ENCODE measurements around the gene SCGB1A1.

The SCGB1A1 gene

DNA sequence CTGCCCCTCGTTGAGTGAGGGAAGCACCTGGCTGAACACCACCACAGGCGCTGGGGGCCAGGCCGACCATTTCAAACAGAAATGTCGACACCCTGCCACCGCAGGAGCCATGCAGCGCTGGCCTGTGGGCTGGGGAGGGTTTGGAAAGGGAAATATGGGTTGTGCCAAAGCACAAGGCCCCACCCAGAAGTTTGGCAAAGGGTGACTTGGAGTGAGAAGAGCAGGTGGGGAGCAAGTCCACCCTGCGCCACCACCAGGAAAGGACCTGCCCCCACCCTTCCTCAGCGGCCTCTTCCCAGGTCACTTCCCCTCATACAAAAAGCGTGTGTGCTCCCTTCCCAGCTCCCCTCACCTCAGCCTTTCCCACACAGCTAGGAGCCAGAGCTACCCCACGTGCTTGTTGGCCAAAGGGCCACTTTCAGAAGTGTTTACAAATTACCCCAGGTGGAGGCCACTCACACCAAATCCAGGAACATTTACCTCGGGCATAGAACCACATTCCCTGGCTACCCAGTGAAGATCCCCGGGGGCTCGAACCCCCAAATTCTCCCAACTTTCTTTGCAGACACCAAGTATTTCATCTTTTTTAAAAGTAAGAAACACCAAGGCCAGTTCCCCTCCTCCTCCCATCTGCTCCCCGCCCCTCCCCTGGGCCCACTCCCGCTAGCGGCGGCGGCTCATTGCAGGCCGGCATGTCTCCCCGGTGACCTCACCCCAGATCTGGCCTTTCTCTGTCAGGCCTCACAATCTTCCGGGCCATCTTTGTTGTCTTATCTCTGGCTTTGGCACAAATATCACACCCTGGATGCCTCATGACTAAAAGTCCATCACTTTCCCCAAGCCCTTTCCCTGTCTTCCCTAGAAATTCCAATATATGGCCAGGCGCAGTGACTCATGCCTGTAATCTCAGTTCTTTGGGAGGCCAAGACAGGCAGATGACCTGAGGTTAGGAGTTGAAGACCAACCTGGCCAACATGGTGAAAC is 20.5 kb upstream of the SCGB1A1 start:
- no peak for DNase-seq

DNA sequence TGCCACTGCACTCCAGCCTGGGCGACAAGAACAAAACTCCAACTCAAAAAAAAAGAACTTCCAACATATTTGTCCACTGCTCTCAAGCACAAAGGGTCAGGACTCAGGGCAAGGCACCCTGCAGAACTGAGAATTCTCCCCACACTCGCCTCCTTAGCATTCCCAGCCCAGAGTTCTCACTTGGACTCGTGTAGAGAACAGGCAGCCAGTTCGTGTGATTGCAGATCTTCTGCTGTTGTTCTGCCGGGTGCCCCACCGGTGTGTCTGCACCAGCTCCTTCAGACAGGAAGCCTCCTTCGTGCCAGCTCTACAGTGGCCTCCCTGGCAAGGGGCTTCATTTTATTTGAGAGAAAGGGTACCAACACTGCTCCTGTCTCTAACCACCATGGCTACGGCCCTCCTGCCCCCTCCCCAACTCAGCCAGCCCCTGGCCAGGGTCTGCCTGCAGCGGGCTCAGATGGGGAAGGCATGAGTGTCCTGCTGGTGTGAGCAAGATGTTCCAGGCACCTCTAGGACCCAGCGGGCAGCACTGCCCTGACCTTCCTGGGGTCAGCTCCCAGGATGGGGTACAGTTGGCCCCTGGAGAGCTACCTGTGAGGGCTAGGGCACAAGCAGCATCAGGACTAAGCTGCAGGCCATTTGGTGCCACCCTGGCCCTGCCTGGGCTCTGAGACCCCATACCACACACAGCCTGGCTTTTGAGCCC is 19.5 kb upstream of the SCGB1A1 start:
- DNase-seq: no peak

DNA sequence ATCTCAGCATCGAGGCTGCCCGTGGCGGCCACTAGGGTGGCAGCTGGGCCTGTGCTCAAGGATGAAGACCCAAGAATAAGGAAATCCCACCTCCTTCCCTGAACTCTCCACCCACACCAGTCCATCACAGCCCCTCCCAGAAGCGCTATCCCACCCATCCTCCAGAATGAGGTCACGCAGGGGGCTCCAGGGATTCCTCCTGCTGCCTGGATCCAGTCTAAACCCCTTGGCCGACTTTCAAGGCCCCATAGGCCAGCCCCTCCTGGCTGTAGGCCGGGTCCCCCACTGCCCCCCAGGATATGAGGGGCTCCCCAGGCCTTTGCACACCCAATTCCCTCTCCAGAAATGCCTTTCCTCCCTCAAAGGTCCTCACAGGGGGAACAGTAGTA is 19.0 kb upstream of the SCGB1A1 start:
- no peak for DNase-seq

DNA sequence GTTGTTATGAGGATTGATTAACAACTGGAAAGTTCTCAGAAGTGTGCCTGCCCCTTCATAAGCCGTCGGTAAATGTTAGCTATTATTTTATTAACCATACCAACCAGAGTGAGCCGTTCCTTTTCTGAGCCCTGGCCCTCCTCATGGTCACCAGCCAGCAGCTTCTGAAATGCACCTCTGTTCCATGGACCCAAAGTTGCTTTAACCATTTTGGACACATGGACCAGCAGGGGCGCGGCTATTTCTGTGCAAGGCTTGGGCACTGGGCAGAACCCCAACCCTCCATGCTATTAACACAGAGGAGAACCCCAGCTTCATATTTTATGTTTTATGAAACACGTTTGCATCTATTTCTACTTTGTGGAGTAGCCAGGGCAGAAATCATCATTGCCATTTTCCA is 18.6 kb upstream of the SCGB1A1 start:
- DNase-seq: no peak

DNA sequence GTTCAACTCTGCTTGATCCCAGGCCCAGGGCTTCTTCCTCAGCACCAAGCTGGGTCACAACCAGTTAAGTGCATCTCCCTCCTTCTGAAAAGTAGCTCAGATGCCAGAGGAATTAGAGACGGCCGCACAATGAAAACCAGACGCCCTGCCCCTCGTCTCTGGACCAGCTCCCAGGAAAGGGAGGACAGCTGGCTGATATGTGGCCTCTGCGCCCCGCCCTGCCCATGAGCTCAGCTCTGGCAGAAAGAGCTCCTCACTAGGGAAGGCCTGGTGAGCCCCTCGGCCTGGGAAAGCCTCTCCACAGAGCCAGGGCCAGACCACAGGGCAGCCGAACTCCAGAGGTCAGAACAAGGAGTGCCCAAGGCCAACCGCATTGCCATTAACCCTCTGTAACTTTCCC is 18.1 kb upstream of the SCGB1A1 start:
- DNase-seq: no peak

DNA sequence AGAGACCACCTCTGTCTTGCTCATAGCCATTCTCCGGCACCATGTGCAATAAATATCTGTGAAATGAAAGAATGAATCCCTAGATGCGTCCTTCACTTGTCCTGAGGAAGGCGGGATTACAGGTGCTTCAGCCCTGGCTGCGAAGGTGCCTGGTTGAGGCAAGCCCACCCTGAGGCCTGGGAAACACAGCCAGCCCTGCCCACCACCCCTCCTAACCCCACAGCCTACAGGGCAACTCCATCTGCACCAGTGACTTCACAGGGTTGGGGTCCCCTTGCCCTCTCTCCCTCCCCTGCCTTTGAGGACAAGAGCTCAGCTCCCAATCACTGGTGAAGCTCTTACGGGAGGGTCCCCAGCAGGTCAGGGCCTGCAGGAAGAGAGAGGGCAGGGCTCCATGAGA is 17.5 kb upstream of the SCGB1A1 start:
- DNase-seq: no peak

DNA sequence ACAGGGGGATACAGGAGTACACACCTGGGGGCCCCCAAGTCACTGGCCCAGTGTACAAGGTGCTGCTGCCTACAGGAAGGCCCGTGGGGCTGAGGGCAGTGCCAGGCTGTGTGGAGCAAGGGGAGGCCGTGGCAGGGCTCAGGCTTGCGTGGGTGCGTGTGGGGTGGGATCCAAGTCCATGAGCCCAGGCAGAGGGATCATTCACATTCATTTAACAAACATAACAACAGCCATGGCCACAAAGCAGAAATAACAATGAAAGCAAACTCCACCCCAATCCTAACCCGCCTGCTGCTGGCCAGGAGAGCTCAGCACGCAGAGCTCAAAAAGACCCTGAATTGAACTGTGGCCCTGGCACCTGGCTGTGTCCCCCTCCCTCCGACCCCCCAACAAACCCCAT is 17.0 kb upstream of the SCGB1A1 start:
- DNase-seq: no peak

DNA sequence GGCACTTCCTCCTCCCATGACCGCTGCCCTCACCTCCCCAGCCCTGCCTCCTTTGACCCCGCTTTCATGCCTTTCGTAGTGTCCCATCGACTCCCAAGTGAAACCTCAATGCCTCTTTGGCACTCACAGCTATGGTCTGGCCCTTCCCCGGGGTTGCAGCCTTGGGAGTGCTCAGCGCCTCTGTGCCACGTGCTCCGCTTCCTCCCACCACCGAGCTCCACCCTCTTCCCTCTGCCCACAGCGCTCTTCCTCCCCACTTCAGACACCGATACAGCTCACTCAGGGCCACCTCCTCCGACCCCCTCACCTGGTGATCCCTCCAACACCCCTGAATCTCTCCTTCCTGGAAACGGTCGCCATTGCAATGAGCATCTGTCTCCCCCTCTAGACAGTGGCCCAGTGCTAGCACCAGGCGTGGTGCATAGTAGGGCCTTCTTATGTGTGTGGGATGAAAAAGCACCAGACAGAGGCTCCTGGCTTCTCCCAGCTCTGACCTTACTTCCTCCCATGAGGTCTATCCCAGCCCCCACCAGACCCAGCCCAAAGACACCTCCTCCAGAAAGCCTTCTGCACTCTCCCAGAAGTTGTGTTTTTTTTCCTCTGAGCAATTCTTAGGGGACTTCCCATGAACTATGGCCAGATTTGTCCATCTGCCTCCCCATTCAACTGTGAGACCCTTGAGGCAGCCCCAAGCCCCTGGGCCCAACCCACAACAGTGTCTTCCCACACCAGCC is 16.4 kb upstream of the SCGB1A1 start:
- DNase-seq: no peak

DNA sequence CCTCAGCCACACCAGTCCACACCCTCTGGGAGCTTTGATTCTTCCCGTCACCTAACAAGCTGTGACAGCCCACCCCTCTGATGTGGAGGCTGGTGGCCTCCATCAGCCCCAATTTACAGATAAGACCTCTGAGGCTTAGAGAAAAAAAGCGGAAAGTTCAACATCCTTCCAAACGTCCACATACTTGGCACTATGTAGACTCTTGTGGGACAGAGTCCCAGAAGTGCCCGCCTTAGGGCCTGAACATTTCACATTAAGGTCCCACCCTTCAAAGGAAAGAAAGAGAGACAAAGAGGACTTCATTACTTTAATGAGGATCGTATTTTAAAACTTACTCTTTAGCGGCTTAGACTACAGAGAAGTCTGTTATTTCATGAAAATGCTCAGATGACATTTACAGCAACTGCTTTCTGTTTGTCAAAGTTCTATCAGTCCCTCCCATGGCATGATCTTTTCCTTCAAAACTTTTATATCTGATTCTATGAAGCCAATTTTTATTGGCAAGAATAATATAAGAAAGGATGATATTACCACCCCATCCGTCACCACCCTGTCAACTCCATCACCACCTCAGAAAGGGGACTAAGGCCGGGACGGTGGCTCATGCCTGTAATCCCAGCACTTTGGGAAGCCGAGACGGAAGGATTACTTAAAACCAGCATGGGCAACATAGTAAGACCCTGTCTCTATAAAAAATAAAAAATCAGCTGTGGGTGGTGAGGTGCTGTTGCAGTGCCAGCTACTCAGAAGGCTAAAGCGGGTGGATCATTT is 15.7 kb upstream of the SCGB1A1 start:
- DNase-seq: no peak

DNA sequence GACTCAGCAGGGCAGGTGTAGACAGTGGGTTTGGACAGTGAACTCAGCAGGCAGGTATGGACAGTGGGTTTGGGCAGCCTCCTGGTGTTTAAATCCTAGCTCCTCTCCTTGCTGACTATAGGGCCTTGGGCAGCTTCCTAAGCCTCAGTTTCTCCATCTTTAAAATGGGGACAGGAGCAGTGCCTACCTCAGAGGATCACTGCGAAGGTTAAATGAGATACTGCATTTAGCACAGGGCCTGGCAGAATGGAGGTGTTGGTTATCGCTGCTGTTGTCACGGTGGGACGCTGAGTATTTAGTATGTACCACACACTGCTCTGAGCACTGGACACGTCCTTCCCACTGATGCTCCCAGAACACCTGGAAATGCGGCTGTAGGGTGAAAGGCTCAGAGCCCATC is 14.4 kb upstream of the SCGB1A1 start:
- no peak for DNase-seq

DNA sequence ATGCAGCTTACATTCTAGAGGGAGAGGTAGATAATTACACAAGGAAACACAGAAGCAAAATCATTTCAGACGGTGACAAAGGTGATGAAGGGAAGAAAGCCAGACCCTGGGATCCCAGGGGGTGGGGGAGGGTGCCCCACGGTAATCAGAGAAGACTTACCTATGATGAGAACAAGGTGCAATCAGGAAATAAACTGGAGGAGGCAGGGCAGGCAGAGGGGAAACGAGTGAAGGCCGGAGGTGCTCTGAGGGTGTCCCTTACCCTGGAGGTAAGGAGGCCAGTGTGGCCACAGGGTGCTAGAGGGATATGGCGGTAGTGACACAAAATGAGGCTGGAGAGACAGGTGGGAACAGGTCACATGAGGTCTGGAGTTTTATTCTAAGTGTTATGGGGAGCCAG is 13.9 kb upstream of the SCGB1A1 start:
- no peak for DNase-seq

DNA sequence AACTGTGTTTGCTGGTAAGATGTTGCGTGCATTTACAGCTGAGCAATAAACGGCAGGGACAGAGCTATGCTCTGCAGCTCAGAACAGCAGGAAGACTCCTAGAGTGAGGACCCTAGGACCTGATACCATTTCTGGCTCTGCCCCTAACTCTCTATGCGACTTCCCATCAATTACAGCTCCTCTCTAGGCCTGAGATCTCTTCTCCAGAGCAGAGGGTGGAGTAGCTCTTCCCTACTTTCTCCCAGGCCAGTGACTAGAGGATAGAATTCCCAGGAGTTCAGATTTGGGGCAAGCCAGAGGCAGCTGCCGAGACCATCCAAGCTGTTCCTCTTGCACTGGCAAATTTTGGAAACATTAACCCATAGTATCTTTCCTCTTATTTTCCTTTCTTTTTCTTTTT is 12.8 kb upstream of the SCGB1A1 start:
- DNase-seq: no peak

DNA sequence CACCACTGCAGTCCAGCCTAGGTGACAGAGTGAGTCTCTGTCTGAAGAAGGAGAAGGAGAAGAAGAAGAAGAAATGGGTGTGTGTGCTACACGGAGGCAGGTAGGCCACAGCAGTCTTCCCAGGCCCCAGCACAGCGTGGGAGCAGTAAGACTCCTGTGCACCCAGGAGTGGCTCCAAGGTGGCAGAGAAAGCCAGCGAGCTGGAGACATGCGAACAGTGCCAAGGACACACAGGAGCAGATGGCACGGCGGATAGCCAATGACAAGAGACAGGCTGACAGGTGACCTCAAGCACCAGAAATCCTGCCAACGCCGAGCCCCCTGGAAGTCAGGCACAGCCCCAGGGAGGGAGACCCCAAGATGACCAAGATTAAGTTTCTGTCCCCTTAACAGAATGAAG is 9.0 kb upstream of the SCGB1A1 start:
- no peak for DNase-seq

DNA sequence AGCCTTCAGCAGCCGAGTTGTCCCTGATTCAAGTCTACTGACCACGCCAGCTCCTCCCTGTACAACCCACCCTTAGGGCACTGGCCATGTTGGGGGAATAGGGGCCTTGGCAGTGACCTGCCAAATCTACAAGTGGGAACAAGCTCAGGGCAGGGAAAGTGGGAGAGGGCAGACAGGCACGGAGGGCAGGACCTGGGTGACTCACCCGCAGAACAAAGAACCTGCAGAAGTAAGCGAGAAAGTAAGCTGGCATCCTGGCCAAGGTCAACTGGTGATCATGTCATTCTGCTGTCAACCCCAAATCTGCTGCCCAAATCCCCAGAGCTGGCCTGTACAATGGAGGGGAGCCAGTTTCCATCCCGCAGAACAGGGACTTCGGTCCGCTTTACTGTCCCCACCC is 7.9 kb upstream of the SCGB1A1 start:
- no peak for DNase-seq

DNA sequence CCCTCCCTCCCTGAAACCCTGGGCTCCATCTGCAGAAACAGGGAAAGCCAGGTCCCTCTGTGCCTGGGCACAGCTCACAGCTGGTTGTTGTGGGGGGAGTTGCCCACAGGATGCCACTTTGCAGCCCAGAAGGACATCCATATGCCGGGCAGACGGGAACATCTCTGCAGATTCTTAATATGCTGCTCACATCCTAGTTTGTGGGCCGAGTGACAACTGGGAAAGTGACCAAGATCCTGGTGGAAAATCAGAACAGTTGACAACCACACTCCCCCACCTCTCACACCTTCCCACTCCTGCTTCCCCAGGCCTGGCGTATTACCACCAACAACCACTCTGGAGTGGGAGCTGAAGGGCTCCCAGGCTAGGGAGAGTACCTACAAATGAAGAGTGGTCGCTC is 7.3 kb upstream of the SCGB1A1 start:
- DNase-seq: no peak

DNA sequence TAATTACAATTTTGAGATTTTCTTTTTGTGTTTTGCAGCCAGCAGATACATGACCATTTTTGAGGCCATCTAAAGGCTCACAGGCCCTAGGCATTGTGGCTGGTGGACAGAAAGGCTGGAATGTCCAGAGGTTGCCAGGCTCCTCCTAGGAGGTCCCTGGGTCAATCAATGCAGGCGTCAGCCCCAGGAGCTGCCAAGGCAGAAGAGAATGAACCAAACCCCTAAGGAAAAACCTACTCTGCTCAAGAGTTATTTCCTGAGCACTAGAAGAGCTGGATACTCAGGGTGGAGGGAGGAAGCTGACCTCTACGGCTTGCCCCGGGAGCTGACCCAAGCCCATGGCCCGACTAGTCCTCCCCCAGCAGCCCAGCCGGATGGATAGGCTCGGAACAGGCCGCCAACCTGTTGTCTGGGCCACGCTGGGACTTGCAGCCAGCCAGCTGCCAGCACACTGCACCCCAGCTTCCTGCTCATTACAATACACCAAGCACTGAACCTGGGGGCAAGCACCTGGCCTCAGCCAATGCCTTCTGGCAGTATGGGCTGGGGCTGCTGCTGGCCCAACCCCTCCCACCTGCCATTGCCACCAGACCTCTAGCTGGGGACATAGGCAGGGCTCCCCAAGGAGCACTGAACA is 5.7 kb upstream of the SCGB1A1 start:
- no peak for DNase-seq

DNA sequence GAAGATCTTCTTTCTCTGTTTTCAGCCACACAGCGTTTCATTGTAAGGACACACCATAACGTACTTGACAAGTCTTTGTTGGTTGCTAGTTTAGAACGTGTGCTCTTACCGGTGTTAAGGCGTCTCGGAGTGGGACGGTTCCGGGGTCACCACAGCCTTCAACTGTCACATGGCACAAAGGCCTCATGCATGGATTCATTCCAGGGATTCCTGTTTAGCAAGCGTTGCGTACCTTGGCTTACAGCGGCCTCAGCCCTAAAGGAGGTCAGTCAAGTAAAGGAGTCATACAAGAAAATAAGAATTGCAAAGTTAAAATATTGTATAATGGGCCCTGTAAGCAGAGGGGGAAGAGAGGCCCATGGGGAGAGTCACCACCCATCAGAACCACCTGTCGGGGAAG is 2.2 kb upstream of the SCGB1A1 start:
- DNase-seq: no peak

DNA sequence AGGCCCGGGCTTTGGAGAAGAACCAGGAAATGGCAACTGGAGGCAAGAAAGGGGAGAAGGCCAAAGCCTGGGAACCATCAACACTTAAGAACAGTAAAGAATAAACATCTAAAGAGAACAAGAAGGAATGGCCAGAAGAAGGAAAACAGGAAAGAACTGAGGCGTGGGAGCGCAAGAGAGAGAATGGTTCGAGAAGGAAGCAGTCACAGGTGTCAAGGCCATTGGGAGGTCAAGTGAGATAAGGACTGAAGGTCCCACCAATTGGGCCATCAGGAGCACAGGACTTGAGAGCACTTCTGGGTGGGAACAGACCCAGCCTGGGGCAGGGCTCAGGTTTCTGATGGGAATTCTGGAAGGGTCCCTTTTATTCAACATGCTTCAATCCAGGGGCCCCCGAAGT is 697 bp upstream of the SCGB1A1 start:
- no peak for DNase-seq

DNA sequence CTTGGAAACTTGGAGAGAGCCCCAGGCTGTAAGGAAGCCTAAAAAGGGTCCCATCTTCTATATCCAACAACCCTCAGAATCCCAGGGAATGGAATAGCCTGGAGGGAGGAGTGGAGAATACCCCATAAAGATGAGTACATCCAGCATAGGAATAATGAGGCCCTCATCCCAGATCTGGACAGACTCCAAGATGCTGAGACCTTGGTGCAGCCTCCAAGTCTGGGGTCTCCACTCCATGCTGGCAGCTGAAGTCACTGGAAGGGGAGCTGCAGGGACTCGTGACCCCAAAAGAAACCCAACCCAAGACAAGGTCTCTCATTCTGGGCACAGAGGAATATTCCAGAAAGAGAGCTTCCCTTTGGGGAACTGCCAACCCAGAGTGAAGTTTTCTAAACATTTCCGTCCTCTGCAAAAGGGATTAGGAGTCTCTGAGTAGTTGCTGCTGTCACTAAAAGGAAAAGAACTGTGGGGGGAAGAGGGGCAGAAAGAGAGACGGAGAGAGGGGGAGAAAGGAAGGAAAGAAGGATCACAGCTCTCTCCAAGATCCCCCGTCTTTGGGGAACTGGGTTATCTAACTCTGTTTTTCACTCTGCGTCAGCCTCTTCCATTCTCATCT is 589 bp downstream of the SCGB1A1 start:
- no peak for DNase-seq

DNA sequence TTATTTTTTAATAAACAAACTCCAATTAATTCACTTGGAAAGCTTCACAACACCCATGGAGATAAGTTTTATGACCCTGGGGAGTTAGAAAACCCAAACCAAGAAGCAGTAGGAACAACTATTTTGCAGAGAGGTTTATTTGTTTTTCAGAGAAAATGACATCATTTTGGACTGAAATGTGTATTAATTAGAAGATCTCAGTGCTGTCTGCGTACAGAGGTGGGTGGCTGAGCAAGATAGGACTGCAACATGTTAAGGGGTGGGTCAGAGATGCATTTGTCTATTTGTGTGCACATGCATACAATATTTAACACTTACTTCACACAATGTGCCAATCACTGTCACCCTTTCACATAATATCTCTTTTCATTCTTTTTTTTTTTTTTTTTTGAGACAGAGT is 1.1 kb downstream of the SCGB1A1 start:
- no peak for DNase-seq

DNA sequence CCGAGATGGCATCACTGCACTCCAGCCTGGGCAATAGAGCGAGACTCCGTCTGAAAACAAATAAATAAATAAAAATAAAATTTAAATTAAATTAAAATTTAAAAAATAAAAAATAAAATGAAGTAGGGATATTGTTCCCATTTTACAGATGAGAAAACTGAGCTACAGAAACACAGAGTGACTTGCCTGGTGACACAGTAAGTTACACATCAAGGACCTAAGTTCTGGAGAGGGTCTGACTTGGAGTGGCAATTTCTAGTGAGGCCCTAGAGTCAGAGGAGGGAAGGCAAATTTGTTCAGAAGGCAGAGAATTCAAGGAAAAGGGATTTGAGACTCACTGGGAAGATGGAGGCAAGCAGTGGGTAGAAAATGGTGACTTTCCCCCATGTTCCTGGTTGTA is 2.0 kb downstream of the SCGB1A1 start:
- no peak for DNase-seq

DNA sequence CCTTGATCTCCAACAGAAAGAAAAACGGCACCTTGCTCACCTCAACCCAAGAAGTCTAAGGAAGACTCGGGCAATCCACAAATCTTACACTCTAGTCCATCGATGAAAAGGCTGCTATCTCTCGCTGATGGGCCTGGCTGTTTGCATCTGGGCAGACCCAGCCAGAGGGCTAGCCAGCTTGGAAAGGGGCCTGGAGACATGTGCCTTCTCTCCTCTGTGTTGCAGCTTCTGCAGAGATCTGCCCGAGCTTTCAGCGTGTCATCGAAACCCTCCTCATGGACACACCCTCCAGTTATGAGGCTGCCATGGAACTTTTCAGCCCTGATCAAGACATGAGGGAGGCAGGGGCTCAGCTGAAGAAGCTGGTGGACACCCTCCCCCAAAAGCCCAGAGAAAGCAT is 3.2 kb downstream of the SCGB1A1 start:
- DNase-seq: no peak

Data from T1000 (cell line).